ENCODE measurements around the gene ARF6.

DNA sequence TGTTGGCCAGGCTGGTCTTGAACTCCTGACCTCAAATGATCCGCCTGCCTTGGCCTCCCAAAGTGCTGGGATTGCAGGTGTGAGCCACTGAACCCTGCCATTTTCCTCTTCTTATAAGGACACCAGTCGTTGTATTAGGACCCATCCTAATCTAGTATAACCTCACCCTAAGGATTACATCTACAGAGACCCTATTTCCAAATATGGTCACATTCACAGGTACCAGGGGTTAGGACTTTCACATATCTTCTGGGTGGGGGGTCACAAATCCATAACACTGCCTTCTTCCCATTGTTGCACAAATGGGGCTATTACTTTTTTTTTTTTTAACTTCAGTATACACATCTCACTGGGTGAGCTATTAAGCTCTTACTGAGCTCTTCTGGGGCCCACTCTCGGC, 38.6 kb downstream of the ARF6 start:
- TF ChIP-seq CTCF (tag by site-specific recombination; IDR thresholded peaks at IDR 0.05) (no peak), ZNF658 (tag by site-specific recombination; IDR thresholded peaks at IDR 0.05) (no peak), SALL2 (tag by site-specific recombination; IDR thresholded peaks at IDR 0.05; ENCODE audit: borderline replicate concordance) (no peak), ZFP37 (tag by site-specific recombination; IDR thresholded peaks at IDR 0.05) (no peak)
